HG03139 (cell line): ENCODE data around the gene DDX42.
"Not testable (repeated sequence)": the region's sequence is repeated elsewhere in the genome, so short reads cannot be mapped to it uniquely, and the experiment has no call there.

Experiments
- ATAC-seq: cut with Tn5 transposase; IDR thresholded peaks from one replicate; pipeline ENCODE4 v1.9.1; 2021; ENCODE audit not compliant: unreplicated experiment

DDX42 gene

GRCh38 chr17:63780507-63780906, 6.5 kb downstream of the DDX42 start:
- no peak for ATAC-seq

- ATAC-seq, result no peak
Measured at GRCh38 chr17:63780928-63781327, 7.0 kb downstream of the DDX42 start.

- ATAC-seq, result no peak
Measured at GRCh38 chr17:63783522-63783921, 9.6 kb downstream of the DDX42 start.

- no peak for ATAC-seq
Measured at GRCh38 chr17:63785556-63785955, 11.6 kb downstream of the DDX42 start.

GRCh38 chr17:63786117-63786516, 12.1 kb downstream of the DDX42 start:
- ATAC-seq, result no peak

GRCh38 chr17:63786971-63787711, 13.2 kb downstream of the DDX42 start:
- no peak for ATAC-seq

- ATAC-seq, result no peak
Measured at GRCh38 chr17:63790057-63790456, 16.1 kb downstream of the DDX42 start.

- no peak for ATAC-seq
Measured at GRCh38 chr17:63792055-63792729, 18.2 kb downstream of the DDX42 start.

- not testable (repeated sequence) for ATAC-seq
Measured at GRCh38 chr17:63796375-63796774, 22.4 kb downstream of the DDX42 start.

GRCh38 chr17:63798572-63799106, 24.7 kb downstream of the DDX42 start:
- ATAC-seq, result no peak

GRCh38 chr17:63800783-63801182, 26.8 kb downstream of the DDX42 start:
- no peak for ATAC-seq

GRCh38 chr17:63804328-63804727, 30.4 kb downstream of the DDX42 start:
- ATAC-seq, result no peak

GRCh38 chr17:63805591-63805990, 31.6 kb downstream of the DDX42 start:
- ATAC-seq, result no peak

GRCh38 chr17:63809970-63810369, 36.0 kb downstream of the DDX42 start:
- ATAC-seq, result no peak

GRCh38 chr17:63816123-63816522, 42.2 kb downstream of the DDX42 start:
- ATAC-seq, result no peak

- no peak for ATAC-seq
Measured at GRCh38 chr17:63816669-63817068, 42.7 kb downstream of the DDX42 start.

- ATAC-seq, result no peak
Measured at GRCh38 chr17:63817736-63818385, 43.9 kb downstream of the DDX42 start.

GRCh38 chr17:63819131-63819530, 45.2 kb downstream of the DDX42 start:
- ATAC-seq, result no peak

GRCh38 chr17:63819585-63820537, 45.9 kb downstream of the DDX42 start:
- no peak for ATAC-seq

- no peak for ATAC-seq
Measured at GRCh38 chr17:63820963-63821561, 47.1 kb downstream of the DDX42 start.
